ENCODE measurements around the gene PLEKHG4.

Gene PLEKHG4

GRCh38 chr16:67243481-67243880, 35.9 kb upstream of the PLEKHG4 start:
- peaks cover 3 to 8% (median 5%) of the 10 kb centered on the region in 11 experiments; a peak in 17 of 22 replicates for H3K27me3 ChIP-seq
- peaks cover 60 to 89% (median 82%) of the 10 kb centered on the region in 10 experiments for H3K4me1 ChIP-seq
- peak overlapping the region; percentile 20 to 89 (median 64); a peak in 17 of 20 replicates for H3K4me3 ChIP-seq
- H3K36me3 ChIP-seq, result peaks cover 7 to 23% (median 13%) of the 10 kb centered on the region in 11 experiments
- H3K4me2 ChIP-seq, result peak overlapping the region; percentile 92 to 100 (median 98)
- no peak for TF ChIP-seq Cebpa-rat (IDR thresholded peaks at IDR 0.05)
- peak overlapping the region; percentile 66 to 86 (median 78); a peak in 21 of 22 replicates for H3K9ac ChIP-seq
- H3K9me3 ChIP-seq (replicated peaks in 1 of 11), result no peaks in the 10 kb centered on the region
- peaks cover 0 to 62% (median 24%) of the 10 kb centered on the region in 11 experiments; a peak in 16 of 22 replicates for H4K20me1 ChIP-seq
- peak overlapping the region; percentile 69 to 92 (median 86); a peak in 21 of 22 replicates for H3K27ac ChIP-seq

GRCh38 chr16:67244387-67245185, 34.7 kb upstream of the PLEKHG4 start:
- TF ChIP-seq Cebpa-rat (IDR thresholded peaks at IDR 0.05), result no peak
- Histone ChIP-seq H3K36me3 (peaks cover 0 to 12% (median 2%) of the 10 kb centered on the region in 11 experiments; a peak in 15 of 22 replicates), H3K9me3 (replicated peaks in 1 of 11) (no peaks in the 10 kb centered on the region), H3K4me1 (peaks cover 71 to 94% (median 85%) of the 10 kb centered on the region in 10 experiments), H3K27me3 (peaks cover 14 to 19% (median 16%) of the 10 kb centered on the region in 11 experiments), H3K27ac (peak overlapping the region; percentile 69 to 92 (median 86); a peak in 21 of 22 replicates), H4K20me1 (peaks cover 0 to 51% (median 18%) of the 10 kb centered on the region in 11 experiments; a peak in 15 of 22 replicates), H3K9ac (peak overlapping the region; percentile 66 to 86 (median 79); a peak in 21 of 22 replicates), H3K4me2 (peak overlapping the region; percentile 92 to 100 (median 98)), H3K4me3 (peak overlapping the region; percentile 73 to 89 (median 84))

GRCh38 chr16:67245186-67245585, 34.1 kb upstream of the PLEKHG4 start:
- Histone ChIP-seq H3K4me1 (peaks cover 74 to 94% (median 86%) of the 10 kb centered on the region in 10 experiments), H3K27ac (peak overlapping the region; percentile 28 to 92 (median 86); a peak in 21 of 22 replicates), H3K36me3 (peaks cover 0 to 9% (median 0%) of the 10 kb centered on the region in 11 experiments; a peak in 3 of 22 replicates), H3K4me3 (peak overlapping the region; percentile 73 to 89 (median 84)), H3K9ac (peak overlapping the region; percentile 66 to 86 (median 79)), H4K20me1 (peaks cover 0 to 51% (median 18%) of the 10 kb centered on the region in 11 experiments; a peak in 15 of 22 replicates), H3K9me3 (replicated peaks in 1 of 11) (no peaks in the 10 kb centered on the region), H3K4me2 (peak overlapping the region; percentile 92 to 100 (median 98)), H3K27me3 (peaks cover 19 to 25% (median 22%) of the 10 kb centered on the region in 11 experiments)
- TF ChIP-seq Cebpa-rat (IDR thresholded peaks at IDR 0.05), result no peak

GRCh38 chr16:67245674-67246080, 33.7 kb upstream of the PLEKHG4 start:
- no peak for TF ChIP-seq Cebpa-rat (IDR thresholded peaks at IDR 0.05)
- Histone ChIP-seq H3K9me3 (replicated peaks in 1 of 11) (no peaks in the 10 kb centered on the region), H4K20me1 (peaks cover 0 to 51% (median 18%) of the 10 kb centered on the region in 11 experiments; a peak in 15 of 22 replicates), H3K36me3 (peaks cover 0 to 9% (median 0%) of the 10 kb centered on the region in 11 experiments; a peak in 1 of 22 replicates), H3K4me1 (peaks cover 69 to 94% (median 85%) of the 10 kb centered on the region in 10 experiments), H3K4me2 (peak overlapping the region; percentile 92 to 100 (median 98)), H3K4me3 (peak overlapping the region; percentile 73 to 89 (median 84)), H3K27me3 (peaks cover 23 to 30% (median 27%) of the 10 kb centered on the region in 11 experiments), H3K9ac (peak overlapping the region; percentile 66 to 86 (median 79)), H3K27ac (peak overlapping the region; percentile 28 to 92 (median 86); a peak in 21 of 22 replicates)

GRCh38 chr16:67246081-67246755, 33.1 kb upstream of the PLEKHG4 start:
- no peaks in the 10 kb centered on the region for H3K9me3 ChIP-seq (replicated peaks in 1 of 11)
- H3K4me2 ChIP-seq, result peak overlapping the region; percentile 92 to 100 (median 98)
- H3K4me1 ChIP-seq, result peaks cover 64 to 92% (median 86%) of the 10 kb centered on the region in 10 experiments
- H3K4me3 ChIP-seq, result peak overlapping the region; percentile 73 to 89 (median 84)
- peaks cover 23 to 32% (median 29%) of the 10 kb centered on the region in 11 experiments for H3K27me3 ChIP-seq
- H3K36me3 ChIP-seq, result 0 out of 22 replicates have a peak, but pooled peaks cover 0 to 9% (median 0%) of the 10 kb centered on the region in 11 experiments
- peak overlapping the region; percentile 11 to 92 (median 86); a peak in 21 of 22 replicates for H3K27ac ChIP-seq
- peaks cover 0 to 51% (median 18%) of the 10 kb centered on the region in 11 experiments; a peak in 15 of 22 replicates for H4K20me1 ChIP-seq
- peak overlapping the region; percentile 66 to 86 (median 79) for H3K9ac ChIP-seq
- TF ChIP-seq Cebpa-rat (IDR thresholded peaks at IDR 0.05), result no peak

GRCh38 chr16:67246756-67247191, 32.6 kb upstream of the PLEKHG4 start:
- H3K9ac ChIP-seq, result peak overlapping the region; percentile 66 to 86 (median 79)
- peak overlapping the region; percentile 92 to 100 (median 98) for H3K4me2 ChIP-seq
- H3K27me3 ChIP-seq, result peaks cover 23 to 32% (median 29%) of the 10 kb centered on the region in 11 experiments
- TF ChIP-seq Cebpa-rat (IDR thresholded peaks at IDR 0.05), result no peak
- H3K4me1 ChIP-seq, result peaks cover 59 to 86% (median 80%) of the 10 kb centered on the region in 10 experiments
- peaks cover 0 to 51% (median 18%) of the 10 kb centered on the region in 11 experiments; a peak in 15 of 22 replicates for H4K20me1 ChIP-seq
- H3K4me3 ChIP-seq, result peak overlapping the region; percentile 73 to 89 (median 84)
- peak overlapping the region; percentile 11 to 92 (median 86); a peak in 20 of 22 replicates for H3K27ac ChIP-seq
- 0 out of 22 replicates have a peak, but pooled peaks cover 0 to 5% (median 0%) of the 10 kb centered on the region in 11 experiments for H3K36me3 ChIP-seq
- no peaks in the 10 kb centered on the region for H3K9me3 ChIP-seq (replicated peaks in 1 of 11)

GRCh38 chr16:67247192-67248072, 31.9 kb upstream of the PLEKHG4 start, which contains the start of gene FHOD1:
Gene FHOD1 (minus strand): TSS chr16:67247481. CDS start chr16:67247410, 71 bp downstream.
- no peaks in the 10 kb centered on the region for H3K9me3 ChIP-seq (replicated peaks in 1 of 11)
- peak within 1 kb of the TSS; percentile 66 to 86 (median 79) for H3K9ac ChIP-seq
- H3K4me3 ChIP-seq, result peak within 1 kb of the TSS; percentile 73 to 89 (median 84)
- no peaks in the 10 kb centered on the region for H3K36me3 ChIP-seq
- no peak for TF ChIP-seq Cebpa-rat (IDR thresholded peaks at IDR 0.05)
- peaks cover 0 to 48% (median 18%) of the 10 kb centered on the region in 11 experiments; a peak in 15 of 22 replicates for H4K20me1 ChIP-seq
- peaks cover 52 to 83% (median 76%) of the 10 kb centered on the region in 10 experiments for H3K4me1 ChIP-seq
- peak within 1 kb of the TSS; percentile 11 to 92 (median 86); a peak in 21 of 22 replicates for H3K27ac ChIP-seq
- H3K27me3 ChIP-seq, result peaks cover 23 to 32% (median 29%) of the 10 kb centered on the region in 11 experiments
- peak within 1 kb of the TSS; percentile 92 to 100 (median 98) for H3K4me2 ChIP-seq
